HepG2 (cell line): ENCODE results near the gene MYRIP. TPM values are rescaled to one million over a fixed set of nuclear protein-coding genes. Genes with fewer than 3 reads are reported as not detected.

Experiments used
- ATAC-seq: fragments of 200-7000 bp; cut with Tn5 transposase; 3 replicates; pipeline ENCODE4 v1.9.1; 2020; ENCODE audit warnings: mild to moderate bottlenecking, moderate library complexity
- BruUV-seq: library from RNA; stranded (reverse); fragments of 400-500 nt; replicated peaks from 2 replicates; lab custom pipeline; 2021; lab: Mats Ljungman, UMichigan
- CTCF ChIA-PET: fragments of 300-600 bp; formaldehyde crosslinking; extraction: SDS; loops from one replicate; lab custom pipeline; 2021; ENCODE audit warnings: low total read pairs, inconsistent platforms, low intra/inter-chr PET ratio; lab: Yijun Ruan, JAX
- POLR2A ChIA-PET: fragments of 350-600 bp; sonication (Branson Sonifier 250); formaldehyde crosslinking; loops from one replicate; lab custom pipeline; 2020; ENCODE audit warnings: antibody characterized with exemption, inconsistent platforms; lab: Yijun Ruan, JAX
- DNase-seq: peaks from one replicate; pipeline ENCODE4 v3.0.0-alpha.2; 2015; ENCODE audit warnings: low spot score
- FAIRE-seq: peaks from 3 replicates; lab custom pipeline; 2011; peaks lifted over from hg19 to GRCh38; lab: Jason Lieb, UNC
- H2AFZ ChIP-seq: one replicate; pipeline ENCODE4 v1.6.1; 2011; ENCODE audit warnings: low read length, inconsistent platforms
- H3K27ac ChIP-seq: fragments of 300-600 bp; 3 replicates; pipeline ENCODE4 v1.8.0; 2011; ENCODE audit warnings: mixed run types, mild to moderate bottlenecking, mixed read lengths, low read length, inconsistent platforms; ENCODE audit not compliant: insufficient read depth; ENCODE audit errors: extremely low read length
- H3K27me3 ChIP-seq, 2 experiments: fragments of 200-600 bp in 1 of 2; 2 replicates in 1 of 2; 3 replicates in 1 of 2; pipeline versions ENCODE4 v1.6.0 to v1.8.0; 2011; ENCODE audit warnings: low read length in 2 of 2, mild to moderate bottlenecking in 2 of 2, moderate library complexity in 2 of 2, inconsistent platforms in 1 of 2; ENCODE audit not compliant: insufficient read depth in 2 of 2, control insufficient read depth in 1 of 2
- H3K36me3 ChIP-seq, 2 experiments: fragments of 200-600 bp in 1 of 2; replicated peaks in 1 of 2; 2 replicates in 1 of 2; 3 replicates in 1 of 2; pipeline versions ENCODE4 v1.5.1 to v1.8.0; 2011; ENCODE audit warnings: low read length in 2 of 2, inconsistent platforms in 1 of 2; ENCODE audit not compliant: insufficient read depth in 2 of 2, control insufficient read depth in 1 of 2
- H3K4me1 ChIP-seq: 2 replicates; pipeline ENCODE4 v1.5.1; 2012; ENCODE audit warnings: low read length, inconsistent platforms; ENCODE audit not compliant: insufficient read depth
- H3K4me2 ChIP-seq: 2 replicates; pipeline ENCODE4 v1.6.0; 2011; ENCODE audit warnings: low read depth, low read length, inconsistent platforms
- H3K4me3 ChIP-seq, 3 experiments: fragments of 200-600 bp in 1 of 3; sonication (generic), shearing (Covaris generic) in 1 of 3; replicated peaks in 1 of 3; 2 replicates each; pipeline ENCODE4 v1.5.1; 2011 to 2016; ENCODE audit warnings: low read length in 3 of 3, inconsistent platforms in 2 of 3, low read depth in 2 of 3, mild to moderate bottlenecking in 2 of 3, control low read depth in 1 of 3, mixed read lengths in 1 of 3; ENCODE audit not compliant: insufficient read depth in 1 of 3
- H3K79me2 ChIP-seq: one replicate; pipeline ENCODE4 v1.6.1; 2011; ENCODE audit warnings: low read length, inconsistent platforms; ENCODE audit not compliant: insufficient read depth
- H3K9ac ChIP-seq: 2 replicates; pipeline ENCODE4 v1.6.0; 2011; ENCODE audit warnings: mild to moderate bottlenecking, low read depth, low read length, inconsistent platforms; ENCODE audit not compliant: insufficient read depth
- H3K9me3 ChIP-seq: 2 replicates; pipeline ENCODE4 v1.5.1; 2012; ENCODE audit warnings: mild to moderate bottlenecking, low read length
- H4K20me1 ChIP-seq: 2 replicates; pipeline ENCODE4 v1.6.0; 2011; ENCODE audit warnings: inconsistent platforms, mild to moderate bottlenecking, low read length, moderate library complexity; ENCODE audit not compliant: insufficient read depth
- CCAR2 ChIP-seq: fragments of 200-400 bp; formaldehyde crosslinking; optimal IDR thresholded peaks from 2 replicates; pipeline ENCODE3; 2018; ENCODE audit warnings: low read depth, mild to moderate bottlenecking, low read length, moderate library complexity
- DNMT1 ChIP-seq: sonication (generic); formaldehyde crosslinking; IDR thresholded peaks from 2 replicates; pipeline ENCODE4 v1.5.1; 2020; ENCODE audit warnings: mild to moderate bottlenecking, missing genetic modification reagents
- FOXO1 ChIP-seq: sonication (generic); formaldehyde crosslinking; IDR thresholded peaks from 2 replicates; pipeline ENCODE4 v1.4.0; 2020; ENCODE audit warnings: missing genetic modification reagents
- NFIB ChIP-seq: sonication (generic); formaldehyde crosslinking; IDR thresholded peaks from 2 replicates; pipeline ENCODE4 v1.9.0; 2021; ENCODE audit warnings: missing genetic modification reagents, mild to moderate bottlenecking, borderline replicate concordance
- RNF2 ChIP-seq: fragments of 450-650 bp; conservative IDR thresholded peaks from 2 replicates; pipeline ENCODE4 v1.6.1; 2016; ENCODE audit warnings: low read depth
- SMC3 ChIP-seq: IDR thresholded peaks from 2 replicates; pipeline ENCODE4 v1.6.1; 2011; ENCODE audit warnings: low read length, improper control_type of control experiment
- THAP9 ChIP-seq: sonication (generic); formaldehyde crosslinking; IDR thresholded peaks from 2 replicates; pipeline ENCODE4; 2020; ENCODE audit warnings: missing genetic modification reagents, mild to moderate bottlenecking, borderline replicate concordance
- TOE1 ChIP-seq: sonication (generic); formaldehyde crosslinking; IDR thresholded peaks from 2 replicates; pipeline ENCODE4 v1.4.0; 2020; ENCODE audit warnings: mild to moderate bottlenecking, missing genetic modification reagents
- ZNF274 ChIP-seq: sonication (generic); formaldehyde crosslinking; IDR thresholded peaks from 2 replicates; pipeline ENCODE4 v1.5.1; 2020; ENCODE audit warnings: mild to moderate bottlenecking, missing genetic modification reagents
- ZNF704 ChIP-seq: sonication (generic); formaldehyde crosslinking; IDR thresholded peaks from 2 replicates; pipeline ENCODE4 v1.8.1; 2023; ENCODE audit warnings: mild to moderate bottlenecking, inconsistent platforms, moderate library complexity, missing genetic modification reagents, borderline replicate concordance
- WGBS: methylation state at CpG from one replicate; pipeline ENCODE4 v1.1.6; 2017; ENCODE audit warnings: low lambda C conversion rate; 5-methylcytosine and 5-hydroxymethylcytosine counted together
- in situ Hi-C: cut with HindIII; loops from 2 replicates; pipeline ENCODE4 v1.10.0; 2017; ENCODE audit warnings: low pct_unique_long_range_greater_than_20kb; ENCODE audit not compliant: extremely low pct_ligation_motif_present
- intact Hi-C: fragments of 100-400 bp; cut with micrococcal nuclease; formaldehyde crosslinking; loops from one replicate; pipeline ENCODE4 v1.10.0; 2022; ENCODE audit not compliant: unreplicated experiment
- polyA plus RNA-seq, 8 experiments: library from polyadenylated mRNA; depleted of rRNA in 3 of 8; stranded (reverse) in 7 of 8; unstranded in 1 of 8; fragments of >200 nt; fragmentation: Illumina TruSeq in 4 of 8; extraction: Trizol in 4 of 8; gene quantifications; 2 replicates each; pipeline versions ENCODE4 v1.2.1 to v1.2.3, GENCODE V29; 2011 to 2016; ENCODE audit warnings: low read depth in 4 of 8, missing spikeins in 1 of 8, mixed read lengths in 1 of 8; ENCODE audit not compliant: insufficient read depth in 1 of 8
- total RNA-seq, 5 experiments: library from RNA; depleted of rRNA; stranded (reverse); fragments of >200 nt; fragmentation: Illumina TruSeq; extraction: Trizol; gene quantifications; 2 replicates each; pipeline ENCODE4 v1.2.3, GENCODE V29; 2016; ENCODE audit warnings: low read depth in 1 of 5
- TF ChIP-seq, protein P1 (sequence below): fragments of 450-650 bp; IDR thresholded peaks from 2 replicates; pipeline ENCODE4 v1.6.1; 2017; ENCODE audit warnings: mild to moderate bottlenecking
- TF ChIP-seq, protein P2 (sequence below): sonication (generic); formaldehyde crosslinking; IDR thresholded peaks from 2 replicates; pipeline ENCODE4 v1.4.0; 2020; ENCODE audit warnings: missing genetic modification reagents, mild to moderate bottlenecking, borderline replicate concordance

The MYRIP gene
- total and polyA plus RNA-seq, 2 of the 13 experiments (the other 11 are each of a cell fraction or from before 2014, with no cell fraction given) = 0.64 to 0.84 TPM

DNA sequence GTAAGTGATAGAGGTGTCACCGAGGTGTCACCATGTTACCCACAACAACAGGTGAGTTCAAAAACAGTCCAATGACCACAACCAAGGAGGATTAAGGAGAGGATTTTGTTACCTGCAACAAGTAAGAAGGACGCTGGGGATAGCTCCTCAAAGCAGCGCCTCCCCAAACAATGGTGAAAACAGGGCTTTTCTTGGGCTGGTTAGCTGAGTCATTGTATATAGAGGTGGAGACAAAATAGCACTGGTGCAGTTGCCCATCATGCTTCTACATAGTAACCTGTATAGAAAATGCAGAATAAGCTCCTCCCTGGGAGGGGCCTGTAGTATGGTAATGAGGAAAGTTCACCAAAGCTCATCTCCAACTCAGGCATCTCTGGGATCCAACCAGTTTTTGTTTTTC is 383.2 kb downstream of the MYRIP start (continued):
- TF ChIP-seq THAP9 (CRISPR knock-in tag) = no peak
- TF ChIP-seq ZNF704 (CRISPR knock-in tag) = no peak
- no peak for TF ChIP-seq NFIB (CRISPR knock-in tag)
- TF ChIP-seq SMC3 = no peak
- no peak for TF ChIP-seq DNMT1

DNA sequence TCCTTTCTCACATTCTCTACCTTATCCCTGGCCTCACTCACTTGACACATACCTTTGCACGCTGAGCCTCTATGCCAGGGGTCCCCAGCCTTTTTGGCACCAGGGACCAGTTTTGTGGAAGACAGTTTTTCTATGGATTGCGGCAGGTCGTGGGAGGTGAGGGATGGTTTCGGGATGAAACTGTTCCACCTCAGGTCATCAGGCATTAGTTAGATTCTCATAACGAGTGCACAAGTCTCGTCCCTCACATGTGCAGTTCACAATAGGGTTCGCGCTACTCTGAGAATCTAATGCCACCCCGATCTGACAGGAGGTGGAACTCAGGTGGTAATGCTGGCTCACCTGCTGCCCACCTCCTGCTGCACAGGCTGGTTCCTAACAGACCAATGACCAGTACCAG is 387.6 kb downstream of the MYRIP start:
- H3K36me3 ChIP-seq = no peaks in the 10 kb centered on the region
- FAIRE-seq = no peak
- intact Hi-C loops (no loop called here), in situ Hi-C loops (loop anchor here (25.0 kb wide), 1 partner anchor 485 kb away; no protein-coding TSS in a partner anchor)
- no peak overlapping the region for H3K27ac ChIP-seq
- WGBS = 67% methylated on average over 8 of the region's 9 CpGs
- BruUV-seq = no TSS peak
- H3K4me3 ChIP-seq = no peak overlapping the region
- POLR2A ChIA-PET = no interaction called here
- no peaks in the 10 kb centered on the region for H3K27me3 ChIP-seq
- no peak for DNase-seq
- no peak overlapping the region for H2AFZ ChIP-seq
- no peaks in the 10 kb centered on the region for H4K20me1 ChIP-seq
- ATAC-seq = no peak
- H3K79me2 ChIP-seq = no peaks in the 10 kb centered on the region
- CTCF ChIA-PET = no interaction called here
- no peak overlapping the region for H3K4me2 ChIP-seq
- H3K9ac ChIP-seq = no peak overlapping the region
- H3K9me3 ChIP-seq = no peaks in the 10 kb centered on the region
- H3K4me1 ChIP-seq = no peaks in the 10 kb centered on the region
- TF ChIP-seq RNF2 (no peak), FOXO1 (CRISPR knock-in tag) (no peak), ZNF274 (CRISPR knock-in tag) (no peak), TOE1 (no peak), CCAR2 (no peak)
- TF ChIP-seq, protein P1, sequence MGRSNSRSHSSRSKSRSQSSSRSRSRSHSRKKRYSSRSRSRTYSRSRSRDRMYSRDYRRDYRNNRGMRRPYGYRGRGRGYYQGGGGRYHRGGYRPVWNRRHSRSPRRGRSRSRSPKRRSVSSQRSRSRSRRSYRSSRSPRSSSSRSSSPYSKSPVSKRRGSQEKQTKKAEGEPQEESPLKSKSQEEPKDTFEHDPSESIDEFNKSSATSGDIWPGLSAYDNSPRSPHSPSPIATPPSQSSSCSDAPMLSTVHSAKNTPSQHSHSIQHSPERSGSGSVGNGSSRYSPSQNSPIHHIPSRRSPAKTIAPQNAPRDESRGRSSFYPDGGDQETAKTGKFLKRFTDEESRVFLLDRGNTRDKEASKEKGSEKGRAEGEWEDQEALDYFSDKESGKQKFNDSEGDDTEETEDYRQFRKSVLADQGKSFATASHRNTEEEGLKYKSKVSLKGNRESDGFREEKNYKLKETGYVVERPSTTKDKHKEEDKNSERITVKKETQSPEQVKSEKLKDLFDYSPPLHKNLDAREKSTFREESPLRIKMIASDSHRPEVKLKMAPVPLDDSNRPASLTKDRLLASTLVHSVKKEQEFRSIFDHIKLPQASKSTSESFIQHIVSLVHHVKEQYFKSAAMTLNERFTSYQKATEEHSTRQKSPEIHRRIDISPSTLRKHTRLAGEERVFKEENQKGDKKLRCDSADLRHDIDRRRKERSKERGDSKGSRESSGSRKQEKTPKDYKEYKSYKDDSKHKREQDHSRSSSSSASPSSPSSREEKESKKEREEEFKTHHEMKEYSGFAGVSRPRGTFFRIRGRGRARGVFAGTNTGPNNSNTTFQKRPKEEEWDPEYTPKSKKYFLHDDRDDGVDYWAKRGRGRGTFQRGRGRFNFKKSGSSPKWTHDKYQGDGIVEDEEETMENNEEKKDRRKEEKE = no peak
- TF ChIP-seq, protein P2, sequence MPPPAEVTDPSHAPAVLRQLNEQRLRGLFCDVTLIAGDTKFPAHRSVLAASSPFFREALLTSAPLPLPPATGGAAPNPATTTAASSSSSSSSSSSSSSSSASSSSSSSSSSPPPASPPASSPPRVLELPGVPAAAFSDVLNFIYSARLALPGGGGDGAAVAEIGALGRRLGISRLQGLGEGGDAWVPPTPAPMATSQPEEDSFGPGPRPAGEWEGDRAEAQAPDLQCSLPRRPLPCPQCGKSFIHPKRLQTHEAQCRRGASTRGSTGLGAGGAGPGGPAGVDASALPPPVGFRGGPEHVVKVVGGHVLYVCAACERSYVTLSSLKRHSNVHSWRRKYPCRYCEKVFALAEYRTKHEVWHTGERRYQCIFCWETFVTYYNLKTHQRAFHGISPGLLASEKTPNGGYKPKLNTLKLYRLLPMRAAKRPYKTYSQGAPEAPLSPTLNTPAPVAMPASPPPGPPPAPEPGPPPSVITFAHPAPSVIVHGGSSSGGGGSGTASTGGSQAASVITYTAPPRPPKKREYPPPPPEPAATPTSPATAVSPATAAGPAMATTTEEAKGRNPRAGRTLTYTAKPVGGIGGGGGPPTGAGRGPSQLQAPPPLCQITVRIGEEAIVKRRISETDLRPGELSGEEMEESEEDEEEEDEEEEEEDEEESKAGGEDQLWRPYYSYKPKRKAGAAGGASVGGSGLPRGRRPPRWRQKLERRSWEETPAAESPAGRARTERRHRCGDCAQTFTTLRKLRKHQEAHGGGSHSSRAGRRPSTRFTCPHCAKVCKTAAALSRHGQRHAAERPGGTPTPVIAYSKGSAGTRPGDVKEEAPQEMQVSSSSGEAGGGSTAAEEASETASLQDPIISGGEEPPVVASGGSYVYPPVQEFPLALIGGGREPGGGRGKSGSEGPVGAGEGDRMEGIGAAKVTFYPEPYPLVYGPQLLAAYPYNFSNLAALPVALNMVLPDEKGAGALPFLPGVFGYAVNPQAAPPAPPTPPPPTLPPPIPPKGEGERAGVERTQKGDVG = no peak
